ENCODE results near the gene PTGFRN.

PTGFRN gene

GRCh38 chr1:116948642-116949041 is 38.9 kb downstream of the PTGFRN start:
- H3K4me3 ChIP-seq: no peak overlapping the region
- no peak for TF ChIP-seq CTCF (IDR thresholded peaks at IDR 0.05)
- no peak for DNase-seq (ENCODE audit: low spot score)
- H3K27ac ChIP-seq: no peak overlapping the region

- TF ChIP-seq CTCF (IDR thresholded peaks at IDR 0.05): no peak
- no peak overlapping the region for H3K4me3 ChIP-seq
- no peak overlapping the region for H3K27ac ChIP-seq
- DNase-seq (ENCODE audit: low spot score): no peak
Observed at GRCh38 chr1:116949213-116949985, 39.7 kb downstream of the PTGFRN start.

- DNase-seq (ENCODE audit: low spot score): no peak
- TF ChIP-seq CTCF (IDR thresholded peaks at IDR 0.05): no peak
- peak overlapping the region; percentile 39 for H3K4me3 ChIP-seq
- peak overlapping the region in 1 of 2 donors; percentile 19 for H3K27ac ChIP-seq
Observed at GRCh38 chr1:116950517-116951199, 40.9 kb downstream of the PTGFRN start.

GRCh38 chr1:116951200-116951935 is 41.7 kb downstream of the PTGFRN start:
- DNase-seq (ENCODE audit: low spot score): no peak
- Histone ChIP-seq H3K4me3 (peak overlapping the region; percentile 39), H3K27ac (peak overlapping the region in 1 of 2 donors; percentile 46)
- TF ChIP-seq CTCF (IDR thresholded peaks at IDR 0.05): no peak

- no peak for DNase-seq (ENCODE audit: low spot score)
- TF ChIP-seq CTCF (IDR thresholded peaks at IDR 0.05): no peak
- no peak overlapping the region for H3K4me3 ChIP-seq
- H3K27ac ChIP-seq: no peak overlapping the region
Observed at GRCh38 chr1:116952738-116953275, 43.1 kb downstream of the PTGFRN start.

GRCh38 chr1:116954440-116954839 is 44.7 kb downstream of the PTGFRN start:
- Histone ChIP-seq H3K27ac (no peak overlapping the region), H3K4me3 (no peak overlapping the region)
- no peak for TF ChIP-seq CTCF (IDR thresholded peaks at IDR 0.05)
- DNase-seq (ENCODE audit: low spot score): no peak

All from coronary artery (tissue), 2 donors.